Spinal cord (tissue), 10 donors: Measurements from ENCODE around the gene WWC2. TPM values are rescaled to one million over a fixed set of nuclear protein-coding genes. Genes with fewer than 3 reads are reported as not detected.

Source experiments
- DNase-seq, 6 donors: peaks; one replicate each; pipeline versions ENCODE4 v3.0.0 to v3.0.0-alpha.2; 2013 to 2015; ENCODE audit warnings: low spot score in 6 of 6, low read depth in 4 of 6
- H3K27ac ChIP-seq: one replicate; pipeline ENCODE4 v1.5.1; 2013; ENCODE audit warnings: low read depth, low read length, control low read depth
- H3K27me3 ChIP-seq: one replicate; pipeline ENCODE4 v1.6.1; 2013; ENCODE audit warnings: low read length; ENCODE audit not compliant: control insufficient read depth, insufficient read depth
- H3K36me3 ChIP-seq: one replicate; pipeline ENCODE4 v1.6.1; 2013; ENCODE audit warnings: low read length; ENCODE audit not compliant: control insufficient read depth, insufficient read depth
- H3K4me1 ChIP-seq: one replicate; pipeline ENCODE4 v1.6.1; 2013; ENCODE audit warnings: low read length; ENCODE audit not compliant: control insufficient read depth, insufficient read depth
- H3K4me3 ChIP-seq: one replicate; pipeline ENCODE4 v1.5.1; 2013; ENCODE audit warnings: low read depth, low read length, control low read depth
- H3K9me3 ChIP-seq: one replicate; pipeline ENCODE4 v1.6.1; 2013; ENCODE audit warnings: low read length; ENCODE audit not compliant: control insufficient read depth, insufficient read depth
- WGBS: methylation state at CpG from one replicate; pipeline ENCODE4 v1.1.5; 2013; ENCODE audit warnings: missing lambda C conversion rate; ENCODE audit not compliant: insufficient coverage; 5-methylcytosine and 5-hydroxymethylcytosine counted together
- polyA plus RNA-seq, 2 donors: library from polyadenylated mRNA; unstranded; fragments of 120-200 nt; gene quantifications; one replicate each; pipeline ENCODE4 v1.2.1, GENCODE V29; 2013; ENCODE audit not compliant: insufficient read length in 2 of 2
- total RNA-seq, 2 donors: library from RNA; depleted of rRNA in 1 of 2; stranded (reverse); fragments of 120-200 nt in 1 of 2; fragments of >200 nt in 1 of 2; gene quantifications; one replicate each; pipeline versions ENCODE4 v1.2.3 to v1.2.4, GENCODE V29; 2013 to 2014
- donor health status: healthy.

The WWC2 gene
- total and polyA plus RNA-seq, 4 donors, result 19.0 to 33.4 (median 25.9) TPM

- Histone ChIP-seq H3K9me3 (no peaks in the 10 kb centered on the region), H3K36me3 (peaks cover 6% of the 10 kb centered on the region), H3K4me1 (peaks cover 5% of the 10 kb centered on the region), H3K27ac (no peak overlapping the region), H3K27me3 (no peaks in the 10 kb centered on the region), H3K4me3 (no peak overlapping the region)
- WGBS, result 95% methylated on average over 3 of the region's 3 CpGs
- DNase-seq, result no peak
Measured at GRCh38 chr4:183266371-183266770, 167.3 kb downstream of the WWC2 start.

- 84% methylated on average over 3 of the region's 9 CpGs for WGBS
- H3K36me3 ChIP-seq, result peaks cover 10% of the 10 kb centered on the region
- H3K4me1 ChIP-seq, result no peaks in the 10 kb centered on the region
- no peak overlapping the region for H3K27ac ChIP-seq
- H3K27me3 ChIP-seq, result no peaks in the 10 kb centered on the region
- no peak for DNase-seq
- no peak overlapping the region for H3K4me3 ChIP-seq
- H3K9me3 ChIP-seq, result peaks cover 2% of the 10 kb centered on the region
Measured at GRCh38 chr4:183268556-183268955, 169.5 kb downstream of the WWC2 start.

- no peaks in the 10 kb centered on the region for H3K4me1 ChIP-seq
- peaks cover 7% of the 10 kb centered on the region for H3K36me3 ChIP-seq
- H3K9me3 ChIP-seq, result peaks cover 14% of the 10 kb centered on the region
- no peaks in the 10 kb centered on the region for H3K27me3 ChIP-seq
- H3K4me3 ChIP-seq, result no peak overlapping the region
- WGBS, result 80% methylated on average over 1 of the region's 3 CpGs
- H3K27ac ChIP-seq, result no peak overlapping the region
- no peak for DNase-seq
Measured at GRCh38 chr4:183272384-183272783, 173.3 kb downstream of the WWC2 start.

GRCh38 chr4:183276106-183276505 lies 177.0 kb downstream of the WWC2 start:
- H3K9me3 ChIP-seq, result peaks cover 14% of the 10 kb centered on the region
- peaks cover 4% of the 10 kb centered on the region for H3K36me3 ChIP-seq
- DNase-seq, result no peak
- H3K27me3 ChIP-seq, result no peaks in the 10 kb centered on the region
- H3K27ac ChIP-seq, result no peak overlapping the region
- WGBS, result no CpG with 5 or more reads among the region's 1 CpG
- no peaks in the 10 kb centered on the region for H3K4me1 ChIP-seq
- H3K4me3 ChIP-seq, result no peak overlapping the region

- DNase-seq, result no peak
Measured at GRCh38 chr4:183284258-183284785, 185.3 kb downstream of the WWC2 start.

GRCh38 chr4:183284965-183285364 lies 185.9 kb downstream of the WWC2 start:
- H3K4me3 ChIP-seq, result no peak overlapping the region
- 68% methylated on average over 2 of the region's 4 CpGs for WGBS
- no peak overlapping the region for H3K27ac ChIP-seq
- H3K9me3 ChIP-seq, result no peaks in the 10 kb centered on the region
- DNase-seq, result no peak
- H3K36me3 ChIP-seq, result peaks cover 27% of the 10 kb centered on the region
- no peaks in the 10 kb centered on the region for H3K4me1 ChIP-seq
- no peaks in the 10 kb centered on the region for H3K27me3 ChIP-seq

More at GRCh38 chr4:183284258-183284785, 185.3 kb downstream of the WWC2 start:
- no peak overlapping the region for H3K4me3 ChIP-seq
- H3K36me3 ChIP-seq, result peaks cover 22% of the 10 kb centered on the region
- no peaks in the 10 kb centered on the region for H3K9me3 ChIP-seq
- H3K27ac ChIP-seq, result no peak overlapping the region
- no peaks in the 10 kb centered on the region for H3K27me3 ChIP-seq
- 92% methylated on average over 10 of the region's 12 CpGs for WGBS
- no peaks in the 10 kb centered on the region for H3K4me1 ChIP-seq

- no peak for DNase-seq
- WGBS, result 90% methylated on average over 7 of the region's 7 CpGs
- Histone ChIP-seq H3K27ac (no peak overlapping the region), H3K9me3 (no peaks in the 10 kb centered on the region), H3K36me3 (peaks cover 27% of the 10 kb centered on the region), H3K4me3 (no peak overlapping the region), H3K27me3 (no peaks in the 10 kb centered on the region), H3K4me1 (no peaks in the 10 kb centered on the region)
Measured at GRCh38 chr4:183285886-183286285, 186.8 kb downstream of the WWC2 start.

GRCh38 chr4:183286590-183287308 lies 187.7 kb downstream of the WWC2 start:
- no peaks in the 10 kb centered on the region for H3K4me1 ChIP-seq
- peaks cover 27% of the 10 kb centered on the region for H3K36me3 ChIP-seq
- DNase-seq, result no peak
- no peaks in the 10 kb centered on the region for H3K9me3 ChIP-seq
- H3K27ac ChIP-seq, result no peak overlapping the region
- H3K27me3 ChIP-seq, result no peaks in the 10 kb centered on the region
- WGBS, result 94% methylated on average over 9 of the region's 11 CpGs
- no peak overlapping the region for H3K4me3 ChIP-seq

- no CpG with 5 or more reads among the region's 2 CpGs for WGBS
- no peak overlapping the region for H3K4me3 ChIP-seq
- no peak for DNase-seq
- no peaks in the 10 kb centered on the region for H3K4me1 ChIP-seq
- H3K36me3 ChIP-seq, result peaks cover 27% of the 10 kb centered on the region
- no peaks in the 10 kb centered on the region for H3K27me3 ChIP-seq
- no peak overlapping the region for H3K27ac ChIP-seq
- no peaks in the 10 kb centered on the region for H3K9me3 ChIP-seq
Measured at GRCh38 chr4:183287309-183287659, 188.2 kb downstream of the WWC2 start.

- Histone ChIP-seq H3K4me1 (no peaks in the 10 kb centered on the region), H3K27me3 (no peaks in the 10 kb centered on the region), H3K27ac (no peak overlapping the region), H3K36me3 (peaks cover 27% of the 10 kb centered on the region), H3K4me3 (no peak overlapping the region), H3K9me3 (no peaks in the 10 kb centered on the region)
- WGBS, result 88% methylated on average over 4 of the region's 6 CpGs
- DNase-seq, result no peak
Measured at GRCh38 chr4:183287677-183288076, 188.6 kb downstream of the WWC2 start.
